GM21390 (cell line): ENCODE data around the gene ERC1.

Source experiments
- ATAC-seq: cut with Tn5 transposase; IDR thresholded peaks from one replicate; pipeline ENCODE4 v1.9.1; 2021; ENCODE audit not compliant: unreplicated experiment

The ERC1 gene

GRCh38 chr12:990661-991349 is at the start of gene ERC1:
TSS of gene ERC1 (plus strand) at chr12:991223. CDS start at chr12:1027904, 36,681 bp downstream.
- ATAC-seq: peak; percentile 73

GRCh38 chr12:943051-943450 is 48.0 kb upstream of the ERC1 start:
- no peak for ATAC-seq

GRCh38 chr12:944211-944610 is 46.8 kb upstream of the ERC1 start:
- no peak for ATAC-seq

- no peak for ATAC-seq
Observed at GRCh38 chr12:946212-946611, 44.8 kb upstream of the ERC1 start.

- no peak for ATAC-seq
Observed at GRCh38 chr12:946631-947030, 44.4 kb upstream of the ERC1 start.

GRCh38 chr12:948238-948637 is 42.8 kb upstream of the ERC1 start:
- no peak for ATAC-seq

- peak; percentile 82 for ATAC-seq
Observed at GRCh38 chr12:949453-950191, 41.4 kb upstream of the ERC1 start, which contains the start of gene RAD52. TSS of gene RAD52 (minus strand) at chr12:949694. CDS start at chr12:933058, 16,636 bp downstream.

- ATAC-seq: no peak
Observed at GRCh38 chr12:951176-951575, 39.8 kb upstream of the ERC1 start.

- ATAC-seq: no peak
Observed at GRCh38 chr12:953776-954175, 37.2 kb upstream of the ERC1 start.

GRCh38 chr12:954741-955140 is 36.3 kb upstream of the ERC1 start:
- ATAC-seq: no peak

GRCh38 chr12:955939-956338 is 35.1 kb upstream of the ERC1 start:
- no peak for ATAC-seq

GRCh38 chr12:958588-959123 is 32.4 kb upstream of the ERC1 start:
- ATAC-seq: peak; percentile 49

- ATAC-seq: no peak
Observed at GRCh38 chr12:966724-967123, 24.3 kb upstream of the ERC1 start.

- no peak for ATAC-seq
Observed at GRCh38 chr12:967641-968040, 23.4 kb upstream of the ERC1 start.

GRCh38 chr12:968545-968944 is 22.5 kb upstream of the ERC1 start:
- ATAC-seq: no peak

- no peak for ATAC-seq
Observed at GRCh38 chr12:969821-970220, 21.2 kb upstream of the ERC1 start.

GRCh38 chr12:971991-972390 is 19.0 kb upstream of the ERC1 start:
- ATAC-seq: no peak

GRCh38 chr12:974271-974862 is 16.7 kb upstream of the ERC1 start:
- ATAC-seq: no peak

- no peak for ATAC-seq
Observed at GRCh38 chr12:976644-977043, 14.4 kb upstream of the ERC1 start.

- no peak for ATAC-seq
Observed at GRCh38 chr12:977156-977555, 13.9 kb upstream of the ERC1 start.

GRCh38 chr12:979349-979748 is 11.7 kb upstream of the ERC1 start:
- ATAC-seq: no peak
